OCI-LY3 (cell line): ENCODE measurements around the gene CLSTN1.

Source experiments
- H2AFZ ChIP-seq: fragments of 200-600, 300-600 bp; shearing (Covaris generic); 2 replicates; pipeline ENCODE4 v1.6.0; 2014; ENCODE audit warnings: antibody characterized with exemption, low read depth, low read length
- H3K27ac ChIP-seq: fragments of 200-600, 300-600 bp; sonication (generic); 2 replicates; pipeline ENCODE4 v1.5.1; 2014; ENCODE audit warnings: mild to moderate bottlenecking, low read length, moderate library complexity, mixed read lengths
- H3K27me3 ChIP-seq: fragments of 200-600, 300-600 bp; sonication (generic); 2 replicates; pipeline ENCODE4 v1.6.1; 2014; ENCODE audit warnings: low read depth, low read length, mixed read lengths
- H3K36me3 ChIP-seq: fragments of 200-600, 300-600 bp; sonication (generic); replicated peaks from 2 replicates; pipeline ENCODE3; 2014; ENCODE audit warnings: low read depth, low read length, mixed read lengths
- H3K4me1 ChIP-seq: fragments of 300-600, 200-600 bp; sonication (generic); 2 replicates; pipeline ENCODE4 v1.6.1; 2014; ENCODE audit warnings: low read length, mixed read lengths
- H3K4me2 ChIP-seq: fragments of 200-600, 300-600 bp; sonication (generic); 2 replicates; pipeline ENCODE4 v1.6.1; 2014; ENCODE audit warnings: low read length, mixed read lengths
- H3K4me3 ChIP-seq: fragments of 300-600, 200-600 bp; sonication (generic); 2 replicates; pipeline ENCODE4 v1.5.1; 2014; ENCODE audit warnings: antibody characterized with exemption, mild to moderate bottlenecking, low read length, moderate library complexity
- H3K79me2 ChIP-seq: fragments of 300-600, 200-600 bp; shearing (Covaris generic); 2 replicates; pipeline ENCODE4 v1.6.1; 2014; ENCODE audit warnings: mild to moderate bottlenecking, low read length, mixed read lengths
- H3K9ac ChIP-seq: fragments of 300-600, 200-600 bp; shearing (Covaris generic); 2 replicates; pipeline ENCODE4 v1.6.0; 2014; ENCODE audit warnings: mild to moderate bottlenecking, low read length, moderate library complexity
- H3K9me3 ChIP-seq: fragments of 200-600, 300-600 bp; shearing (Covaris generic); 2 replicates; pipeline ENCODE4 v1.6.1; 2014; ENCODE audit warnings: low read length, mixed read lengths; ENCODE audit not compliant: insufficient read depth
- H4K20me1 ChIP-seq: fragments of 200-600, 300-600 bp; sonication (generic); 2 replicates; pipeline ENCODE4 v1.6.1; 2016; ENCODE audit warnings: low read length, mixed read lengths; ENCODE audit not compliant: insufficient read depth
- CTCF ChIP-seq: fragments of 200-600, 300-600 bp; sonication (generic); IDR thresholded peaks from 2 replicates; pipeline ENCODE4 v1.5.1; 2014; ENCODE audit warnings: antibody characterized with exemption, low read length, low read depth
- EZH2phosphoT487 ChIP-seq: fragments of 200-600 bp; shearing (Covaris generic); IDR thresholded peaks from 2 replicates; pipeline ENCODE4 v1.6.1; 2018; ENCODE audit warnings: antibody characterized with exemption, mixed run types, low read depth

CLSTN1 gene

GRCh38 chr1:9735800-9736199, 88.0 kb downstream of the CLSTN1 start:
- Histone ChIP-seq H3K36me3 (peaks cover 45% of the 10 kb centered on the region), H3K27me3 (no peaks in the 10 kb centered on the region), H4K20me1 (no peaks in the 10 kb centered on the region), H3K27ac (no peak overlapping the region), H2AFZ (no peak overlapping the region), H3K79me2 (no peaks in the 10 kb centered on the region), H3K4me3 (no peak overlapping the region), H3K4me2 (no peak overlapping the region), H3K9ac (no peak overlapping the region), H3K4me1 (no peaks in the 10 kb centered on the region), H3K9me3 (no peaks in the 10 kb centered on the region)
- TF ChIP-seq CTCF (no peak), EZH2phosphoT487 (no peak)

GRCh38 chr1:9733160-9733789, 90.5 kb downstream of the CLSTN1 start:
- H3K4me3 ChIP-seq, result no peak overlapping the region
- H3K27ac ChIP-seq, result no peak overlapping the region
- H3K9ac ChIP-seq, result no peak overlapping the region
- TF ChIP-seq EZH2phosphoT487, result no peak
- TF ChIP-seq CTCF, result no peak
- H3K79me2 ChIP-seq, result no peaks in the 10 kb centered on the region
- no peak overlapping the region for H3K4me2 ChIP-seq
- H3K9me3 ChIP-seq, result no peaks in the 10 kb centered on the region
- H3K27me3 ChIP-seq, result no peaks in the 10 kb centered on the region
- H3K36me3 ChIP-seq, result peaks cover 49% of the 10 kb centered on the region
- H4K20me1 ChIP-seq, result no peaks in the 10 kb centered on the region
- H3K4me1 ChIP-seq, result no peaks in the 10 kb centered on the region
- no peak overlapping the region for H2AFZ ChIP-seq

- no peak overlapping the region for H3K9ac ChIP-seq
- H4K20me1 ChIP-seq, result no peaks in the 10 kb centered on the region
- H3K4me3 ChIP-seq, result no peak overlapping the region
- H3K27ac ChIP-seq, result no peak overlapping the region; the same call in 1 of the 2 replicates
- no peaks in the 10 kb centered on the region for H3K4me1 ChIP-seq
- no peaks in the 10 kb centered on the region for H3K27me3 ChIP-seq
- H3K36me3 ChIP-seq, result peaks cover 49% of the 10 kb centered on the region
- H2AFZ ChIP-seq, result no peak overlapping the region
- H3K4me2 ChIP-seq, result no peak overlapping the region
- no peaks in the 10 kb centered on the region for H3K9me3 ChIP-seq
- H3K79me2 ChIP-seq, result no peaks in the 10 kb centered on the region
- TF ChIP-seq EZH2phosphoT487, result no peak
- TF ChIP-seq CTCF, result no peak
Measured at GRCh38 chr1:9732123-9732971, 91.4 kb downstream of the CLSTN1 start.

GRCh38 chr1:9731561-9731960, 92.2 kb downstream of the CLSTN1 start:
- Histone ChIP-seq H3K4me3 (no peak overlapping the region), H2AFZ (no peak overlapping the region), H3K9ac (no peak overlapping the region), H3K36me3 (peaks cover 55% of the 10 kb centered on the region), H3K4me2 (no peak overlapping the region), H3K79me2 (no peaks in the 10 kb centered on the region), H3K27ac (no peak overlapping the region), H3K4me1 (no peaks in the 10 kb centered on the region), H4K20me1 (no peaks in the 10 kb centered on the region), H3K9me3 (no peaks in the 10 kb centered on the region), H3K27me3 (no peaks in the 10 kb centered on the region)
- TF ChIP-seq EZH2phosphoT487 (no peak), CTCF (no peak)
